ENCODE measurements around the gene LNPK.
"Not testable (repeated sequence)": the region's sequence is repeated elsewhere in the genome, so short reads cannot be mapped to it uniquely, and the experiment has no call there.

The LNPK gene

GRCh38 chr2:175895957-175896356, 106.1 kb downstream of the LNPK start:
- DNase-seq: not testable (repeated sequence)

- no peak for DNase-seq
Measured at GRCh38 chr2:175892046-175892445, 110.0 kb downstream of the LNPK start.

- no peak for DNase-seq
Measured at GRCh38 chr2:175890636-175891242, 111.3 kb downstream of the LNPK start.

- peak; percentile 69 for DNase-seq
Measured at GRCh38 chr2:175889701-175890302, 112.3 kb downstream of the LNPK start.

GRCh38 chr2:175887776-175888175, 114.3 kb downstream of the LNPK start:
- peak; percentile 30 for DNase-seq

- DNase-seq: peak; percentile 64
Measured at GRCh38 chr2:175884697-175885393, 117.2 kb downstream of the LNPK start.

- no peak for DNase-seq
Measured at GRCh38 chr2:175883586-175884194, 118.4 kb downstream of the LNPK start.

GRCh38 chr2:175879679-175880078, 122.4 kb downstream of the LNPK start:
- DNase-seq: no peak

- no peak for DNase-seq
Measured at GRCh38 chr2:175877845-175878544, 124.1 kb downstream of the LNPK start.

GRCh38 chr2:175874291-175874690, 127.8 kb downstream of the LNPK start:
- DNase-seq: no peak
